Measurements from ENCODE around the gene STX10. TPM values are rescaled to one million over a fixed set of nuclear protein-coding genes. Genes with fewer than 3 reads are reported as not detected.

STX10 gene
- total RNA-seq, 1 experiment from 2014 or later = 37.9 TPM

DNA sequence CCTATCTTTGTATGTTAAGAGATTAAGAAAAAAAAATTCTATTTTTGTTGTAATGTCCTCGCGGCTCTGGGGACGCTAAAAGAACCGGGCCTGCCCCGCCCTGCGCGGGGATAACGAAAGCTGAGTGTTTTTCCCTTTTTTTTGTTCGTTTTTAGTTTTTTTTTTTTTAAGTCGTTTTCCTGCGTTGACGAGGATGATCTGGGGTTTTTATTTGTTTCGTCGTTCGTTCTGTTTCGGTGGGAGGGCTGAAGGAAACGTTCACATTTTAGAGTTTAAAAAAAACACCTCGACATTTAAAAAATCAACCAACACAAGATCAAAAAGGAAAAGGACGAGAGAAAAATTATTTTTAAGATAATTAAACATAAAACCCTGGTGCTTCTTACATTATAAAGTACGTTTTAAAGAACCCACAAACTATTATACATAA lies 53.1 kb downstream of the STX10 start:
- ChIA-PET POLR2A (no interaction called here), CTCF (interaction anchor here (7.6 kb wide), 1 partner anchor 118 kb away, joined by 97 read pairs; no protein-coding TSS in a partner anchor)
- no peaks in the 10 kb centered on the region for H3K36me3 Mint-ChIP-seq (ENCODE audit: insufficient read depth, unreplicated experiment)
- TF ChIP-seq, protein P1, sequence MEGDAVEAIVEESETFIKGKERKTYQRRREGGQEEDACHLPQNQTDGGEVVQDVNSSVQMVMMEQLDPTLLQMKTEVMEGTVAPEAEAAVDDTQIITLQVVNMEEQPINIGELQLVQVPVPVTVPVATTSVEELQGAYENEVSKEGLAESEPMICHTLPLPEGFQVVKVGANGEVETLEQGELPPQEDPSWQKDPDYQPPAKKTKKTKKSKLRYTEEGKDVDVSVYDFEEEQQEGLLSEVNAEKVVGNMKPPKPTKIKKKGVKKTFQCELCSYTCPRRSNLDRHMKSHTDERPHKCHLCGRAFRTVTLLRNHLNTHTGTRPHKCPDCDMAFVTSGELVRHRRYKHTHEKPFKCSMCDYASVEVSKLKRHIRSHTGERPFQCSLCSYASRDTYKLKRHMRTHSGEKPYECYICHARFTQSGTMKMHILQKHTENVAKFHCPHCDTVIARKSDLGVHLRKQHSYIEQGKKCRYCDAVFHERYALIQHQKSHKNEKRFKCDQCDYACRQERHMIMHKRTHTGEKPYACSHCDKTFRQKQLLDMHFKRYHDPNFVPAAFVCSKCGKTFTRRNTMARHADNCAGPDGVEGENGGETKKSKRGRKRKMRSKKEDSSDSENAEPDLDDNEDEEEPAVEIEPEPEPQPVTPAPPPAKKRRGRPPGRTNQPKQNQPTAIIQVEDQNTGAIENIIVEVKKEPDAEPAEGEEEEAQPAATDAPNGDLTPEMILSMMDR (IDR thresholded peaks at IDR 0.05; ENCODE audit: unreplicated experiment) = no peak
- BruUV-seq (replicated peaks) = TSS peak; percentile 58
- no peak overlapping the region for H3K27ac Mint-ChIP-seq (ENCODE audit: low read depth, unreplicated experiment)
- H3K4me3 Mint-ChIP-seq (ENCODE audit: unreplicated experiment) = no peak overlapping the region
- H3K9me3 Mint-ChIP-seq (ENCODE audit: unreplicated experiment) = no peaks in the 10 kb centered on the region
- peaks cover 5% of the 10 kb centered on the region for H3K4me1 Mint-ChIP-seq (ENCODE audit: insufficient read depth, unreplicated experiment)
- H3K27me3 Mint-ChIP-seq (ENCODE audit: insufficient read depth, unreplicated experiment) = no peaks in the 10 kb centered on the region
- no peak for DNase-seq (ENCODE audit: unreplicated experiment)
- intact Hi-C loops (cut with micrococcal nuclease) = no loop called here

DNA sequence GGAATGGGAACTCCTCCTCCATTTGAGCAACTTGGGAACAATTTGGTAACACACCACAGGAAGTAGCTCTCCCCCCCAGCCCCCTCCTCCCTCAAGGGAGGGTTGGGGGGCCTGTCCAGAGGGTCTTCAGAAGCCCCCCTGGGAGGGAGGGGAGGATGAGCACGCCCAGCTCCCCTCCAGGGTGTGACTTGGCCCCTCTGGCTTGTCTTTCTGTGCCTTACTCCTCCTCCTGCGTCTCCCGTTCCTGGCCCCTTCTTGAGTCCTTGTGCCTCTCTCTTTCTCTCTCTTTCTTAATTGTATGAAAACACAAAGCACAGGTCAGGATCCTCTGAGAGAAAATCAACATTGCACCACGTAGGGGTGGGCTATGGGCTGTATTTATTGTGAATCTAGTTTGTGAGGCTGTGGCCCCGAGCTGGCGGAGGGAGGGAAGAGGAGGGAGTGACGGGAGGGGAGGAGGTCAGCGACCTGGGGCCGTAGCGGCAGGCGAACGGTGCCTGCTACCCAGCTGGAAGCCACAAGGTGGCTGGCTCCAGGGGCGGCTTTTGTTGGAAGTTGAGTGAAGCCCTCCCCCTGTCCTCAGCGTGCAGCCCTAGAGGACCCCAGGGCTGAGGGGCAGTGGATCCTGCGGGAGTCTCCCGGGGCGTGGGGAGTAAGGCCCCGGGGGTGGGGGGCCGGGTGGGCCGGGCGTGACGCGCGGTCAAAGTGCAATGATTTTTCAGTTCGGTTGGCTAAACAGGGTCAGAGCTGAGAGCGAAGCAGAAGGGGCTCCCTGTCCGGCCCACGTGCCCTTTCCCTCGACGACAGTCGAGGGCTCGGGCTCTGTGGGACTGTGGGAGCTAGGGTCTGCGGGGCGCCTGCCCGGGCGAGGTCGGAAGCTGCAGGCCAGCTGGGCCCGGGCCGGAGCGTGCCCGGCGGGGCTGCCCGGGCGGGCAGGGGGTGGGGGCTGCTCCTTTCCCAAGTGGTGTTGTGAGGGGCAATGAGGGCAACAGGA lies 53.9 kb downstream of the STX10 start:
- H3K4me3 Mint-ChIP-seq (ENCODE audit: unreplicated experiment) = no peak overlapping the region
- intact Hi-C loops (cut with micrococcal nuclease) = no loop called here
- BruUV-seq (replicated peaks) = no TSS peak
- TF ChIP-seq, protein P1 (IDR thresholded peaks at IDR 0.05; ENCODE audit: unreplicated experiment) = no peak
- H3K36me3 Mint-ChIP-seq (ENCODE audit: insufficient read depth, unreplicated experiment) = peaks cover 5% of the 10 kb centered on the region
- CTCF ChIA-PET = interaction anchor here (0.6 to 7.6 kb wide), 6 partner anchors 17 to 168 kb away, joined by 3 to 97 read pairs (median 4); no protein-coding TSS in a partner anchor
- no peak for DNase-seq (ENCODE audit: unreplicated experiment)
- no peak overlapping the region for H3K27ac Mint-ChIP-seq (ENCODE audit: low read depth, unreplicated experiment)
- H3K9me3 Mint-ChIP-seq (ENCODE audit: unreplicated experiment) = no peaks in the 10 kb centered on the region
- H3K4me1 Mint-ChIP-seq (ENCODE audit: insufficient read depth, unreplicated experiment) = peaks cover 5% of the 10 kb centered on the region
- POLR2A ChIA-PET = no interaction called here
- no peaks in the 10 kb centered on the region for H3K27me3 Mint-ChIP-seq (ENCODE audit: insufficient read depth, unreplicated experiment)

DNA sequence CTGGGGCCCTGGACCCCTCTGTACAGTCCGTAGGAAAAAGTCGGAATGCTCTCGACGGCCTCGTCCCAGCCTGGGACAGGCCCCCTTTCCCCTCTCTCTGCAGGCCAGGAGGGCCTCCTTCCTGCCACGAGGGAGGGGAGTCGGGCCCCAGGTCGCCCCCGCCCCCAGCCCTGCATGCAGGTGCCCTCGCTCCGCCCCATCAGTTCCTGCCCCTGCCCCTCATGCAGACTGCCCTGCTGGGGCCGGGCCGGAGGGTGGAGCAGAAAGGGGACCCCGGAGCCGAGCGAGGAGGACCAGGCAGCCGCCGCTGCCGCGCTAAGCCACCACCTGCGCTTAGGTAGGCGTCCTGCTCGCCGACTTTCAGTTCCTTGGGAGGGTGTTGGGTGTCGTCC lies 54.8 kb downstream of the STX10 start:
- BruUV-seq (replicated peaks) = no TSS peak
- Mint-ChIP-seq H3K36me3 (ENCODE audit: insufficient read depth, unreplicated experiment) (peaks cover 9% of the 10 kb centered on the region), H3K27me3 (ENCODE audit: insufficient read depth, unreplicated experiment) (no peaks in the 10 kb centered on the region), H3K27ac (ENCODE audit: low read depth, unreplicated experiment) (no peak overlapping the region), H3K9me3 (ENCODE audit: unreplicated experiment) (no peaks in the 10 kb centered on the region), H3K4me3 (ENCODE audit: unreplicated experiment) (no peak overlapping the region), H3K4me1 (ENCODE audit: insufficient read depth, unreplicated experiment) (peaks cover 5% of the 10 kb centered on the region)
- ChIA-PET CTCF (interaction anchor here (1.3 to 7.6 kb wide), 5 partner anchors 35 to 130 kb away, joined by 4 to 97 read pairs (median 14); partner anchors contain the start of gene DAND5), POLR2A (no interaction called here)
- DNase-seq (ENCODE audit: unreplicated experiment) = no peak
- TF ChIP-seq, protein P1 (IDR thresholded peaks at IDR 0.05; ENCODE audit: unreplicated experiment) = no peak
- intact Hi-C loops (cut with micrococcal nuclease) = no loop called here

DNA sequence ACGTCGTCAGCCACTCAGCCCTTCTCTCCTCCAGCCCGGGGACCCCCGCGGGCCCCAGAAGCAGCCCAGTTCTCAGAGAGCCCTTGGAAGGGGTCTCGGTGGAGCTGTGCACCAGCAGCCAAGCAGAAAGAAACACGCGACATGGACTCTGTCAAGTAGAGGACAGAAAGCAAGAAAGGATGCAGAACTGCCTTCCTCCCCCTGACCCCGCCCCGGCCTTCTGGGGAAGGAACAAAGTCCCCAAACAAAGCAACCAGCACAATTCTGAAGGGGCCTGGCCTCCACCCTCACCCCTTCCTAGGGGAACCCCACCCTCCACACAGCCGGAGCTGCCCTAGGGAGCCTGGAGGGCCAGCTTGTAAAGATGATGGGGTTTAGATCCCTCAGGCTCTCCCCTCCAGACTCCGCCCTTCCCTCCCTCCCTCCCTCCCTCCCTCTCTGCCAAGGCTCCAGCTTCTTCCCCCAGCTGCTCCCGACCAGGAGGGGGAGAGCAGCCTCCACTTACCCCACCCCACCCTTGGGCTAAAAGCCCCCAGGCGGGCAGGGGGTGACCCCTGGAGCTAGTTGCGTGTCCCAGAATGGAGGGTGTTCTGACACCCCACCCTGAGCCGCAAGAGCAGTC lies 55.3 kb downstream of the STX10 start:
- BruUV-seq (replicated peaks) = no TSS peak
- H3K4me3 Mint-ChIP-seq (ENCODE audit: unreplicated experiment) = no peak overlapping the region
- H3K9me3 Mint-ChIP-seq (ENCODE audit: unreplicated experiment) = no peaks in the 10 kb centered on the region
- ChIA-PET POLR2A (no interaction called here), CTCF (interaction anchor here (0.6 to 7.6 kb wide), 22 partner anchors 9 to 336 kb away, joined by 3 to 97 read pairs (median 4); partner anchors contain the start of gene DAND5)
- H3K4me1 Mint-ChIP-seq (ENCODE audit: insufficient read depth, unreplicated experiment) = peaks cover 5% of the 10 kb centered on the region
- no peaks in the 10 kb centered on the region for H3K27me3 Mint-ChIP-seq (ENCODE audit: insufficient read depth, unreplicated experiment)
- H3K27ac Mint-ChIP-seq (ENCODE audit: low read depth, unreplicated experiment) = no peak overlapping the region
- intact Hi-C loops (cut with micrococcal nuclease) = loop anchor here (1.0 kb wide), 1 partner anchor 117 kb away; no protein-coding TSS in a partner anchor
- DNase-seq (ENCODE audit: unreplicated experiment) = no peak
- TF ChIP-seq, protein P1 (IDR thresholded peaks at IDR 0.05; ENCODE audit: unreplicated experiment) = no peak
- H3K36me3 Mint-ChIP-seq (ENCODE audit: insufficient read depth, unreplicated experiment) = peaks cover 11% of the 10 kb centered on the region

Measured in MCF 10A (cell line).